Endothelial cell of umbilical vein (primary cell): ENCODE results near the gene RNF130. TPM values are rescaled to one million over a fixed set of nuclear protein-coding genes. Genes with fewer than 3 reads are reported as not detected.
A peak's percentile ranks its signal among the peaks of the same experiment; 100 is the strongest.

Source experiments
- BruUV-seq: library from RNA; stranded (reverse); fragments of 400-500 nt; replicated peaks from 2 replicates; lab custom pipeline; 2021; lab: Mats Ljungman, UMichigan
- CTCF ChIA-PET: fragments of 300-600, 350-600 bp; sonication (Branson Sonifier 250); formaldehyde crosslinking; loops from one replicate; lab custom pipeline; 2021; ENCODE audit warnings: antibody characterized with exemption, inconsistent platforms; lab: Charles Lee
- POLR2A ChIA-PET: fragments of 300-600, 350-600 bp; sonication (Branson Sonifier 250); formaldehyde crosslinking; loops from one replicate; lab custom pipeline; 2021; ENCODE audit warnings: antibody characterized with exemption, inconsistent platforms; lab: Charles Lee
- DNase-seq: peaks from one replicate; pipeline ENCODE4 v3.0.0-alpha.2; 2011; ENCODE audit warnings: low read depth, low spot score
- FAIRE-seq: peaks from 2 replicates; lab custom pipeline; 2011; peaks lifted over from hg19 to GRCh38; lab: Jason Lieb, UNC
- H2AFZ ChIP-seq: 2 replicates; pipeline ENCODE4 v1.6.0; 2012; ENCODE audit warnings: low read depth, low read length, control low read depth, inconsistent platforms
- H3K27ac ChIP-seq: 2 replicates; pipeline ENCODE4 v1.5.1; 2011; ENCODE audit warnings: low read depth, mild to moderate bottlenecking, control low read depth, low read length, moderate library complexity; ENCODE audit not compliant: insufficient read depth
- H3K27me3 ChIP-seq, 2 experiments: 2 replicates each; pipeline versions ENCODE4 v1.6.0 to v1.6.1; 2011; ENCODE audit warnings: low read length in 2 of 2, mixed read lengths in 1 of 2; ENCODE audit not compliant: control insufficient read depth in 2 of 2, insufficient read depth in 2 of 2
- H3K36me3 ChIP-seq, 2 experiments: 2 replicates in 1 of 2; 3 replicates in 1 of 2; pipeline ENCODE4 v1.5.1; 2011; ENCODE audit warnings: low read length in 2 of 2, mild to moderate bottlenecking in 1 of 2, moderate library complexity in 1 of 2; ENCODE audit not compliant: control insufficient read depth in 2 of 2, insufficient read depth in 2 of 2; ENCODE audit errors: extremely low read depth in 1 of 2
- H3K4me1 ChIP-seq: 3 replicates; pipeline ENCODE4 v1.5.1; 2011; ENCODE audit warnings: mild to moderate bottlenecking, low read length; ENCODE audit not compliant: control insufficient read depth, insufficient read depth; ENCODE audit errors: extremely low read depth
- H3K4me2 ChIP-seq: 2 replicates; pipeline ENCODE4 v1.6.1; 2011; ENCODE audit warnings: low read length, control low read depth, mixed read lengths; ENCODE audit not compliant: insufficient read depth
- H3K4me3 ChIP-seq, 3 experiments: fragments of 200-600 bp in 1 of 3; sonication (generic), shearing (Covaris generic) in 1 of 3; replicated peaks in 1 of 3; 2 replicates each; pipeline ENCODE4 v1.5.1; 2011 to 2016; ENCODE audit warnings: control low read depth in 3 of 3, low read length in 3 of 3, mild to moderate bottlenecking in 2 of 3, inconsistent platforms in 1 of 3, low read depth in 1 of 3, moderate library complexity in 1 of 3; ENCODE audit not compliant: insufficient read depth in 1 of 3
- H3K79me2 ChIP-seq: 2 replicates; pipeline ENCODE4 v1.6.0; 2012; ENCODE audit warnings: low read length, inconsistent platforms; ENCODE audit not compliant: control insufficient read depth, insufficient read depth
- H3K9ac ChIP-seq: replicated peaks from 2 replicates; pipeline ENCODE3; 2011; ENCODE audit warnings: low read length, control low read depth; ENCODE audit not compliant: insufficient read depth; ENCODE audit errors: extremely low read depth
- H3K9me1 ChIP-seq: replicated peaks from 3 replicates; pipeline ENCODE4 v1.6.0; 2011; ENCODE audit warnings: mild to moderate bottlenecking, low read length; ENCODE audit not compliant: control insufficient read depth, insufficient read depth; ENCODE audit errors: extremely low read depth
- H3K9me3 ChIP-seq: replicated peaks from 2 replicates; pipeline ENCODE4 v1.5.1; 2012; ENCODE audit warnings: low read length, inconsistent platforms; ENCODE audit not compliant: control insufficient read depth, insufficient read depth
- H4K20me1 ChIP-seq: replicated peaks from 2 replicates; pipeline ENCODE3; 2011; ENCODE audit warnings: mild to moderate bottlenecking, low read length; ENCODE audit not compliant: control insufficient read depth, insufficient read depth; ENCODE audit errors: extremely low read depth
- CTCF ChIP-seq, 2 donors: IDR thresholded peaks; 1 replicate in 1 of 2; 2 replicates in 1 of 2; pipeline ENCODE4 v1.5.1; 2011; ENCODE audit warnings: low read length in 2 of 2, mild to moderate bottlenecking in 2 of 2, moderate library complexity in 2 of 2, control low read depth in 1 of 2, inconsistent platforms in 1 of 2, low read depth in 1 of 2; ENCODE audit not compliant: insufficient read depth in 1 of 2; ENCODE audit errors: extremely low read depth in 1 of 2
- EZH2 ChIP-seq: IDR thresholded peaks from 2 replicates; pipeline ENCODE4 v1.6.1; 2012; ENCODE audit warnings: borderline replicate concordance, low read depth, mild to moderate bottlenecking, moderate library complexity, low read length, inconsistent platforms; ENCODE audit not compliant: severe bottlenecking
- FOS ChIP-seq: IDR thresholded peaks from 2 replicates; pipeline ENCODE4 v1.6.1; 2011; ENCODE audit warnings: mild to moderate bottlenecking, low read length, moderate library complexity, borderline replicate concordance; ENCODE audit not compliant: insufficient read depth
- GATA2 ChIP-seq: IDR thresholded peaks from 2 replicates; pipeline ENCODE4 v1.7.0; 2011; ENCODE audit warnings: low read depth, mild to moderate bottlenecking, moderate library complexity, mixed read lengths, low read length; ENCODE audit not compliant: insufficient read length, insufficient read depth
- JUN ChIP-seq: IDR thresholded peaks from 2 replicates; pipeline ENCODE4 v1.6.1; 2011; ENCODE audit warnings: borderline replicate concordance, low read depth; ENCODE audit not compliant: insufficient read length, insufficient read depth
- MAX ChIP-seq: IDR thresholded peaks from 2 replicates; pipeline ENCODE4 v1.6.1; 2011; ENCODE audit not compliant: insufficient read depth, insufficient read length
- MYC ChIP-seq: IDR thresholded peaks from one replicate; pipeline ENCODE4 v1.6.1; 2011; ENCODE audit warnings: mild to moderate bottlenecking, low read depth, low read length
- POLR2A ChIP-seq: IDR thresholded peaks from 2 replicates; pipeline ENCODE4 v1.6.1; 2012; ENCODE audit warnings: low read depth, mild to moderate bottlenecking, control low read depth, low read length
- POLR2AphosphoS5 ChIP-seq: IDR thresholded peaks from 2 replicates; pipeline ENCODE4 v1.6.1; 2012; ENCODE audit warnings: low read depth, mild to moderate bottlenecking, control low read depth, low read length, moderate library complexity; ENCODE audit not compliant: insufficient read depth
- dilution Hi-C: fragments of 300-500 bp; cut with MboI; formaldehyde crosslinking; loops from one replicate; pipeline ENCODE4 v1.15.0; 2019; ENCODE audit warnings: low sequenced_read_pairs; ENCODE audit not compliant: extremely low pct_ligation_motif_present
- intact Hi-C: fragments of 100-400 bp; cut with micrococcal nuclease; formaldehyde crosslinking; loops from one replicate; pipeline ENCODE4 v1.10.0; 2022
- polyA plus RNA-seq, 4 experiments: library from polyadenylated mRNA; depleted of rRNA in 3 of 4; stranded (reverse) in 3 of 4; unstranded in 1 of 4; fragments of >200 nt; gene quantifications; 2 replicates each; pipeline versions ENCODE4 v1.2.1 to v1.2.3, GENCODE V29; 2011 to 2012; ENCODE audit warnings: missing spikeins in 1 of 4
- total RNA-seq: library from RNA; stranded (reverse); gene quantifications from 2 replicates; pipeline ENCODE4 v1.2.3, GENCODE V29; 2021

Gene RNF130
- total and polyA plus RNA-seq, 2 donors (not counting 3 experiments of a cell fraction or from before 2014, with no cell fraction given), result 43.0 to 43.1 TPM

GRCh38 chr5:179930788-179931473 lies 140.6 kb downstream of the RNF130 start:
- ChIA-PET CTCF (no interaction called here), POLR2A (no interaction called here)
- Histone ChIP-seq H3K27ac (no peak overlapping the region), H3K4me3 (no peak overlapping the region), H3K9me3 (no peaks in the 10 kb centered on the region), H3K27me3 (no peaks in the 10 kb centered on the region), H3K9me1 (no peaks in the 10 kb centered on the region), H2AFZ (no peak overlapping the region), H3K36me3 (no peaks in the 10 kb centered on the region), H3K4me1 (no peaks in the 10 kb centered on the region), H3K4me2 (no peak overlapping the region), H4K20me1 (no peaks in the 10 kb centered on the region), H3K9ac (no peak overlapping the region), H3K79me2 (no peaks in the 10 kb centered on the region)
- dilution Hi-C loops (no loop called here), intact Hi-C loops (no loop called here)
- TF ChIP-seq CTCF (IDR thresholded peaks at IDR 0.05; ENCODE audit: extremely low read depth in 1 of 2, insufficient read depth in 1 of 2, low read depth in 1 of 2, low read length in 2 of 2), result no peak
- TF ChIP-seq MYC, result no peak
- no peak for TF ChIP-seq POLR2A
- no peak for TF ChIP-seq EZH2
- no peak for TF ChIP-seq JUN
- TF ChIP-seq FOS, result no peak
- TF ChIP-seq MAX, result no peak
- no peak for TF ChIP-seq GATA2
- TF ChIP-seq POLR2AphosphoS5, result no peak
- no TSS peak for BruUV-seq
- FAIRE-seq, result no peak
- DNase-seq, result peak; percentile 11
